Measurements from ENCODE around the gene WNK3. TPM values are rescaled to one million over a fixed set of nuclear protein-coding genes. Genes with fewer than 3 reads are reported as not detected.

The WNK3 gene
- total and polyA plus RNA-seq, 10 of the 15 experiments (the other 5 are each of a cell fraction or from before 2014, with no cell fraction given), result 0.02 to 0.15 (median 0.03) TPM; not detected in 1

DNA sequence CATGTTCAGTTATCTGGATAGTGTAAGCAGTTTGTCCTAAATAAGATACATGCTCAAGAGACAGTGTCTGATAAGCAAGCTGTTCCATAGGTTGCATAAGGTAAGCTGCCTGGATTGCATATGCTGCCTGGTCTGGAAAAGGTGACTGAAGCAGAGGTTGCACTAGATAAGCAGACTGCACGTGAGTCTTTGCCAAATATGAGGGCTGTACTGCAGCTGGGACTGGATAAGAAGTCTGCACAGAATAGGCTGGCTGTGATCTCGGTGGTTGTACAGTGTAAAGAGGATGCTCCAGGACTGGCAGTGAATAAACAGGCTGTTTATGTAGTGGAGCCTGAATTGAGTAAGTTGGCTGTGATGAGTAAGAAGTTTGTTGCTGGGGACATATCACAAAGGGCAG, 68.9 kb downstream of the WNK3 start:
- no peak overlapping the region for H3K9ac ChIP-seq (ENCODE audit: control insufficient read depth, insufficient read depth, low read length)
- ChIA-PET POLR2A (no interaction called here), CTCF (no interaction called here), SMC1A (ENCODE audit: uncharacterized antibody, unreplicated experiment) (no interaction called here), RAD21 (ENCODE audit: unreplicated experiment) (no interaction called here)
- ATAC-seq, result no peak
- H3K4me3 ChIP-seq, result no peak overlapping the region
- H3K4me2 ChIP-seq (ENCODE audit: control insufficient read depth, insufficient read depth), result no peak overlapping the region
- no peak for FAIRE-seq
- in situ Hi-C loops (cut with MboI) (no loop called here), intact Hi-C loops (cut with micrococcal nuclease; ENCODE audit: unreplicated experiment) (no loop called here)
- TF ChIP-seq DPF2 (IDR thresholded peaks at IDR 0.05), result no peak
- no peak for TF ChIP-seq ZNF207 (IDR thresholded peaks at IDR 0.05; ENCODE audit: borderline replicate concordance)
- no peak for TF ChIP-seq ASH2L (IDR thresholded peaks at IDR 0.05; ENCODE audit: borderline replicate concordance, low read depth)
- no peak for TF ChIP-seq TBL1XR1 (IDR thresholded peaks at IDR 0.05; ENCODE audit: low read depth, low read length)
- TF ChIP-seq, protein P1, sequence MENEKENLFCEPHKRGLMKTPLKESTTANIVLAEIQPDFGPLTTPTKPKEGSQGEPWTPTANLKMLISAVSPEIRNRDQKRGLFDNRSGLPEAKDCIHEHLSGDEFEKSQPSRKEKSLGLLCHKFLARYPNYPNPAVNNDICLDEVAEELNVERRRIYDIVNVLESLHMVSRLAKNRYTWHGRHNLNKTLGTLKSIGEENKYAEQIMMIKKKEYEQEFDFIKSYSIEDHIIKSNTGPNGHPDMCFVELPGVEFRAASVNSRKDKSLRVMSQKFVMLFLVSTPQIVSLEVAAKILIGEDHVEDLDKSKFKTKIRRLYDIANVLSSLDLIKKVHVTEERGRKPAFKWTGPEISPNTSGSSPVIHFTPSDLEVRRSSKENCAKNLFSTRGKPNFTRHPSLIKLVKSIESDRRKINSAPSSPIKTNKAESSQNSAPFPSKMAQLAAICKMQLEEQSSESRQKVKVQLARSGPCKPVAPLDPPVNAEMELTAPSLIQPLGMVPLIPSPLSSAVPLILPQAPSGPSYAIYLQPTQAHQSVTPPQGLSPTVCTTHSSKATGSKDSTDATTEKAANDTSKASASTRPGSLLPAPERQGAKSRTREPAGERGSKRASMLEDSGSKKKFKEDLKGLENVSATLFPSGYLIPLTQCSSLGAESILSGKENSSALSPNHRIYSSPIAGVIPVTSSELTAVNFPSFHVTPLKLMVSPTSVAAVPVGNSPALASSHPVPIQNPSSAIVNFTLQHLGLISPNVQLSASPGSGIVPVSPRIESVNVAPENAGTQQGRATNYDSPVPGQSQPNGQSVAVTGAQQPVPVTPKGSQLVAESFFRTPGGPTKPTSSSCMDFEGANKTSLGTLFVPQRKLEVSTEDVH (IDR thresholded peaks at IDR 0.05; ENCODE audit: low read depth, partially characterized antibody), result no peak
- TF ChIP-seq HDAC6 (IDR thresholded peaks at IDR 0.05; ENCODE audit: unreplicated experiment), result no peak
- TF ChIP-seq EP300 (IDR thresholded peaks at IDR 0.05; ENCODE audit: borderline replicate concordance in 1 of 2, control insufficient read depth in 1 of 2, low read depth in 2 of 2, low read length in 2 of 2), result no peak
- no peak for TF ChIP-seq MAX (IDR thresholded peaks at IDR 0.05; ENCODE audit: low read depth, low read length)
- TF ChIP-seq, protein P2, sequence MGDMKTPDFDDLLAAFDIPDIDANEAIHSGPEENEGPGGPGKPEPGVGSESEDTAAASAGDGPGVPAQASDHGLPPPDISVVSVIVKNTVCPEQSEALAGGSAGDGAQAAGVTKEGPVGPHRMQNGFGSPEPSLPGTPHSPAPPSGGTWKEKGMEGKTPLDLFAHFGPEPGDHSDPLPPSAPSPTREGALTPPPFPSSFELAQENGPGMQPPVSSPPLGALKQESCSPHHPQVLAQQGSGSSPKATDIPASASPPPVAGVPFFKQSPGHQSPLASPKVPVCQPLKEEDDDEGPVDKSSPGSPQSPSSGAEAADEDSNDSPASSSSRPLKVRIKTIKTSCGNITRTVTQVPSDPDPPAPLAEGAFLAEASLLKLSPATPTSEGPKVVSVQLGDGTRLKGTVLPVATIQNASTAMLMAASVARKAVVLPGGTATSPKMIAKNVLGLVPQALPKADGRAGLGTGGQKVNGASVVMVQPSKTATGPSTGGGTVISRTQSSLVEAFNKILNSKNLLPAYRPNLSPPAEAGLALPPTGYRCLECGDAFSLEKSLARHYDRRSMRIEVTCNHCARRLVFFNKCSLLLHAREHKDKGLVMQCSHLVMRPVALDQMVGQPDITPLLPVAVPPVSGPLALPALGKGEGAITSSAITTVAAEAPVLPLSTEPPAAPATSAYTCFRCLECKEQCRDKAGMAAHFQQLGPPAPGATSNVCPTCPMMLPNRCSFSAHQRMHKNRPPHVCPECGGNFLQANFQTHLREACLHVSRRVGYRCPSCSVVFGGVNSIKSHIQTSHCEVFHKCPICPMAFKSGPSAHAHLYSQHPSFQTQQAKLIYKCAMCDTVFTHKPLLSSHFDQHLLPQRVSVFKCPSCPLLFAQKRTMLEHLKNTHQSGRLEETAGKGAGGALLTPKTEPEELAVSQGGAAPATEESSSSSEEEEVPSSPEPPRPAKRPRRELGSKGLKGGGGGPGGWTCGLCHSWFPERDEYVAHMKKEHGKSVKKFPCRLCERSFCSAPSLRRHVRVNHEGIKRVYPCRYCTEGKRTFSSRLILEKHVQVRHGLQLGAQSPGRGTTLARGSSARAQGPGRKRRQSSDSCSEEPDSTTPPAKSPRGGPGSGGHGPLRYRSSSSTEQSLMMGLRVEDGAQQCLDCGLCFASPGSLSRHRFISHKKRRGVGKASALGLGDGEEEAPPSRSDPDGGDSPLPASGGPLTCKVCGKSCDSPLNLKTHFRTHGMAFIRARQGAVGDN (IDR thresholded peaks at IDR 0.05), result no peak
- no peak for TF ChIP-seq SUPT20H (IDR thresholded peaks at IDR 0.05; ENCODE audit: borderline replicate concordance, control insufficient read depth, low read depth, low read length)
- TF ChIP-seq ESRRA (IDR thresholded peaks at IDR 0.05; ENCODE audit: low read length), result no peak
- TF ChIP-seq RBBP5 (conservative IDR thresholded peaks at IDR 0.05), result no peak
- TF ChIP-seq, protein P3, sequence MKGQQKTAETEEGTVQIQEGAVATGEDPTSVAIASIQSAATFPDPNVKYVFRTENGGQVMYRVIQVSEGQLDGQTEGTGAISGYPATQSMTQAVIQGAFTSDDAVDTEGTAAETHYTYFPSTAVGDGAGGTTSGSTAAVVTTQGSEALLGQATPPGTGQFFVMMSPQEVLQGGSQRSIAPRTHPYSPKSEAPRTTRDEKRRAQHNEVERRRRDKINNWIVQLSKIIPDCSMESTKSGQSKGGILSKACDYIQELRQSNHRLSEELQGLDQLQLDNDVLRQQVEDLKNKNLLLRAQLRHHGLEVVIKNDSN (IDR thresholded peaks at IDR 0.05; ENCODE audit: borderline replicate concordance, extremely low read length, insufficient read depth, low read depth, low read length), result no peak
- no peak for TF ChIP-seq ZSCAN29 (IDR thresholded peaks at IDR 0.05)
- TF ChIP-seq FOS (IDR thresholded peaks at IDR 0.05; ENCODE audit: borderline replicate concordance, extremely low read depth, insufficient read length), result no peak
- H2AFZ ChIP-seq (ENCODE audit: control insufficient read depth, low read depth, low read length), result no peak overlapping the region
- H3K79me2 ChIP-seq (ENCODE audit: control insufficient read depth, insufficient read depth, low read length), result no peaks in the 10 kb centered on the region
- WGBS (ENCODE audit: insufficient coverage, insufficient replicate concordance, low lambda C conversion rate, missing lambda C conversion rate), result 0% methylated on average over 2 of the region's 2 CpGs
- no peaks in the 10 kb centered on the region for H3K9me3 ChIP-seq (replicated peaks; ENCODE audit: control insufficient read depth, insufficient read depth, low read length)
- no peaks in the 10 kb centered on the region for H3K36me3 ChIP-seq (ENCODE audit: control insufficient read depth in 2 of 2, insufficient read depth in 2 of 2, low read length in 1 of 2)
- BruUV-seq (replicated peaks), result no TSS peak
- no peak for DNase-seq (ENCODE audit: low read depth, low spot score)
- H3K27ac ChIP-seq (ENCODE audit: control insufficient read depth, insufficient read depth), result no peak overlapping the region
- H3K4me1 ChIP-seq (ENCODE audit: control insufficient read depth, insufficient read depth, low read length), result no peaks in the 10 kb centered on the region
- H4K20me1 ChIP-seq (ENCODE audit: control insufficient read depth, insufficient read depth), result 0 out of 2 replicates have a peak, but pooled peaks cover 2% of the 10 kb centered on the region
- peaks cover 0 to 3% of the 10 kb centered on the region in 2 experiments; a peak in 1 of 4 replicates for H3K27me3 ChIP-seq (replicated peaks in 1 of 2; ENCODE audit: control insufficient read depth in 2 of 2, insufficient read depth in 2 of 2, low read length in 1 of 2)

Measured in GM12878 (cell line).